Measurements from ENCODE around the gene RTKN. TPM values are rescaled to one million over a fixed set of nuclear protein-coding genes. Genes with fewer than 3 reads are reported as not detected.

The RTKN gene
- total and polyA plus RNA-seq, 2 of the 13 experiments (the other 11 are each of a cell fraction or from before 2014, with no cell fraction given) = 159 to 166 TPM

- TF ChIP-seq BCL6 (CRISPR knock-in tag; IDR thresholded peaks at IDR 0.05) (peak; percentile 52; the same call in 1 of the 2 replicates), PRPF4 (IDR thresholded peaks at IDR 0.05; ENCODE audit: low read depth, low read length, poor library complexity, severe bottlenecking) (peak; percentile 19), DDIT3 (CRISPR knock-in tag; IDR thresholded peaks at IDR 0.05) (no peak), SOX13 (IDR thresholded peaks at IDR 0.05) (no peak; the same call in 1 of the 2 replicates), SOX13 (CRISPR knock-in tag; conservative IDR thresholded peaks at IDR 0.05 in 1 of 2, IDR thresholded peaks at IDR 0.05 in 1 of 2) (peak in 1 of 2 experiments; percentile 69; a peak in 2 of 4 replicates), CBFB (CRISPR knock-in tag; IDR thresholded peaks at IDR 0.05) (no peak; the same call in none of the 2 replicates), FOSL2 (CRISPR knock-in tag; IDR thresholded peaks at IDR 0.05) (peak; percentile 88), SOX6 (IDR thresholded peaks at IDR 0.05) (no peak), SOX6 (CRISPR knock-in tag; IDR thresholded peaks at IDR 0.05) (peak; percentile 89), RORA (CRISPR knock-in tag; IDR thresholded peaks at IDR 0.05) (no peak), ZNF616 (CRISPR knock-in tag; IDR thresholded peaks at IDR 0.05; ENCODE audit: low read depth) (no peak), ZNF607 (CRISPR knock-in tag; IDR thresholded peaks at IDR 0.05; ENCODE audit: borderline replicate concordance) (peak; percentile 74), ZNF574 (CRISPR knock-in tag; IDR thresholded peaks at IDR 0.05) (peak; percentile 55; the same call in 1 of the 2 replicates), PRDM10 (CRISPR knock-in tag; IDR thresholded peaks at IDR 0.05; ENCODE audit: low read depth) (peak; percentile 78; the same call in 1 of the 2 replicates), POLR2AphosphoS5 (IDR thresholded peaks at IDR 0.05; ENCODE audit: low read depth, low read length) (peak; percentile 83; the same call in 1 of the 2 replicates), NFE2L1 (CRISPR knock-in tag; IDR thresholded peaks at IDR 0.05; ENCODE audit: borderline replicate concordance) (0 out of 2 replicates have a peak, but pooled peaks have one; percentile 17), GATA4 (IDR thresholded peaks at IDR 0.05; ENCODE audit: borderline replicate concordance, low read depth) (0 out of 2 replicates have a peak, but pooled peaks have one; percentile 17), ZUFSP (CRISPR knock-in tag; IDR thresholded peaks at IDR 0.05; ENCODE audit: borderline replicate concordance) (no peak), ZNF556 (CRISPR knock-in tag; IDR thresholded peaks at IDR 0.05; ENCODE audit: borderline replicate concordance) (peak; percentile 67; the same call in 1 of the 2 replicates), MYC (CRISPR knock-in tag; IDR thresholded peaks at IDR 0.05; ENCODE audit: borderline replicate concordance) (peak; percentile 92)
Observed at GRCh38 chr2:74440378-74441169, 1.2 kb downstream of the RTKN start (continued).
